HG03139 (cell line): ENCODE data around the gene MAD2L2.

ENCODE experiments used
- ATAC-seq: cut with Tn5 transposase; IDR thresholded peaks from one replicate; pipeline ENCODE4 v1.9.1; 2021; ENCODE audit not compliant: unreplicated experiment

MAD2L2 gene

DNA sequence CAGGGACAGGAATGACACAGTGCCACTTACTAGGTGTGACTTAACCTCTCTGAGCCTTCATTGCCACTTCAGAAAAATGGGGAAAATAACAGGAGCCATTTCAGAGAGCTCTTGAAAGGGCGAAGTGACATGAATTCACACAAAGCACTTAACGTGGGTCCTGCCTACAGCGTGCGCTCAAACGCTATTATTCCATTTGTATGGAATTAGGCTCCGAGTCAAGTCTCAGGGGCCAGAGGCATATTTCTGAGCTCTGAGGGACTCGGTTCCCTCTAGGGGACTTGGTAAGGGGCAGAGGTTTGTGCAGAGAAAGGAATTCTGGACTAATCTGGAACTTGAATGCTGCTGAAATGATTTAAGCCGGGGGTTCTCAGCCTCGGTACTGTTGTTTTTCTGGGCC, 24.6 kb upstream of the MAD2L2 start:
- ATAC-seq = no peak

DNA sequence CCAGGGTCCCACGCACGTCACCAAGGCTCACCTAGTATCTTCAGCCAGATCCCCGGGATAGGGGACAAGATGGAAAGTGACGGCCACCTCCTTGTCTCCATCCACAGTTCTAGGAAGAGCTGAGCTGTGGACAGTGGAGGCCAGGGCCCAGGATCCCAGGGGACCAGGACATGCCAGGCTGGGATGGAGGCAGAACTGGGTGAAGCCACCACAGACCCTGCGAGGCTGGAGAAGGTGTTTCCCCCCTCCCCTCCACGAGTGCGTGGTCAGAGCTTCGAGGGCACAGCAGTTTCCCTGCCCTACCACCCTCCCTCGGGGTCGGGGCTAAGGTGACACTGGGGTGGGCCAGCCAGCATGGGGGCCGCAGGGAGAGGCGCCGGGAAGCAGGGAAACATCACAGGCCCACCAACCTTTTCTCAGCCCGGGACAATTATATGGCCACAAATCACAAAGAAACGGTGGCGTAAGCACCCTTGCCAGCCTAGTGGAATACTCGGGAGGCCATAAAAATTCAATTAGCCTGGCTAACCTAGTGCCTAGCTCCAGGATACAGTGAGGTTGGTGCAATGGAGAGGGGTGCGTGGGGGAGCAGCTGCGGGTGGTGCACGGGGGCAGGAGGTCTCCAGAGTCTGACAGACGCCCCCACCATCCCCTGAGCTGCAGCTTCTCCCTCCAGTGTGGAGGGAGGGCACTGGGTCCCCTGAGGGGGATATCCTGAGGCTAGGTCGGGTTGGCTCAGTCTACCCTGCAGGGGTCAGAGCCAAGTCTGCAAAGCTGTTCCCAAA, 23.9 kb upstream of the MAD2L2 start:
- ATAC-seq = no peak

DNA sequence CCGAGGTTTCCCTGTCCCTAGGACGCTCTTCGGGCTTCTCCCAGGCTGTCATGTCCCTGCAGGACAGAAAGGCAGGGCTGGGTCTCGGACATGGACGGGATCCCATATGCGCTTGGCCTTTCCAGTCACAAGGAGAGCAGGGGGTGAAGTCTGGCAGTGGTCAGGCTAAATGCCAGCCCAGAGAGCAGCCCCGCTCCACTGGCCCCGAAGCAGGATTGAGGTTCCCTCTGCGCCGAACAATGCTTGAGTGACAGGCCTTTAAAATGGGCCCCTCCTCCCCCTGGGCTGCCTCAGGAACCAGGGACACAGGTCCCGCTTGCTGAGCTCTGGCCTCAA, 23.2 kb upstream of the MAD2L2 start:
- ATAC-seq = no peak

DNA sequence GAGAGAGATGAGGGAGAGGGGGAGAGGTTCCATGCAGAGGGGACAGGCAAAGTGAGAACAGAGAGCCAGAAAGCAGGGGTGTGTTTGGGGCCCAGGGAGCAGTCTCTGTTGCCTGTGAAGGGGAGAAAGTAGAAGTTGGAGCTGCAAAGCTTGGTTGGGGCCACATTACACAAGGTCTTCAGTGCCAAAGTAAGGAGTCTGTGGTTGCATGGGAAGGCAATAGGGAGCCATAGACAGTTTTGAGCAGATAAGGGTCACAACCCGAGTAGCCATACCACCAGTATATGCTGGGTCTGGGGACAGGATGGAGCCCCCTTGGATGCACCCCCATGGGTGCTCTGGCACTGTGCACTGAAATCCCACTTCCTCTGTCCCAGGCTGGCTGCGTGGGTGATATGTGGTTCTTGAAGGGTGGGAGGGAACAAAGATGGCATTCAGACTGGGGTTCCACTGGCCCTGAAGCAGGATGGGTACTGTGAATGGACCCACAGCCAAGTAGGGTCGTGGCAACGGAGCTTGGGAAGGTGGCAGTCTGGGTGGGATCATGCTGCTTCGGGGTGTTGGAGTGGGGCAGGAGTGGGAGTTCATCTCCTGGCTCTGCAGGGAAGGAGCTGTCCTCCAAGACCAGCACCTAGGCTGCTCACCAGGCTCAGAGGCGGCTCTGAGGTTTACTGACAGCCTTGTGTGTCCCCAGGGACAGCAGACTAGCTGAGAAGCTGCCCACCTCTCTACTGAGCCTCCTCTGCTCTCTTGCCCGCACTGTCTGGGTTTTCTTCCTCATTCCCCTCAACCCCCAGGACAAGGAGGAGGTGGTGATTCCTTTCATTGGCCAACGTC, 22.6 kb upstream of the MAD2L2 start:
- no peak for ATAC-seq

DNA sequence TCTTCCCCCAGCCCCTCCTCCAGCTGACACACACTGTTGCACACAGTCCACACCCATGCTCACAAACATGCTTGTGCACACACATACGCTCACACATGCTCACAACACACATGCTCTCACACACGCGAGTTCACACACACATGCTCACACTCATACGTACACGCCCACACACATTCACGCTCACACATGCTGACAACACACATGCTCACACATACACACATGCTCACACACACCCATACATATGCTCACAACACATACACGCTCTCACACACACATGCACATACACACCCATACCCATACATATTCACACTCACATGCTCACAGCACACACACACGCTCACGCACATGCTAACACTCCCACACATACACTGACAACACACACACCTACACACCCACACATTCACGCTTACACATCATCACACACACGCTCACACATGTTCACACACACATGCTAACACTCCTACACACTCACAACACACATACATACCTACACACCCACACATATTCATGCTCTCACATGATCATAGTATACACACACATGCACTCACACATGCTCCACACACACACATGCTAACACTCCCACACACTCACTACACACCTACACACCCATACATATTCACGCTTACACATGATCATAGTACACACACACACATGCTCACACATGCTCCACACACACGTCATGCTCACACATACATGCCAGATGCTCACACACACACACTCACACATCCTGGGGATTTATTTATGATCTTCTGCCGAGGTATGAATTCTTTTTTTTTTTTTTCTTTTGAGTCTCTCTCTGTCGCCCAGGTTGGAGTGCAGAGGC, 21.2 kb upstream of the MAD2L2 start:
- no peak for ATAC-seq

DNA sequence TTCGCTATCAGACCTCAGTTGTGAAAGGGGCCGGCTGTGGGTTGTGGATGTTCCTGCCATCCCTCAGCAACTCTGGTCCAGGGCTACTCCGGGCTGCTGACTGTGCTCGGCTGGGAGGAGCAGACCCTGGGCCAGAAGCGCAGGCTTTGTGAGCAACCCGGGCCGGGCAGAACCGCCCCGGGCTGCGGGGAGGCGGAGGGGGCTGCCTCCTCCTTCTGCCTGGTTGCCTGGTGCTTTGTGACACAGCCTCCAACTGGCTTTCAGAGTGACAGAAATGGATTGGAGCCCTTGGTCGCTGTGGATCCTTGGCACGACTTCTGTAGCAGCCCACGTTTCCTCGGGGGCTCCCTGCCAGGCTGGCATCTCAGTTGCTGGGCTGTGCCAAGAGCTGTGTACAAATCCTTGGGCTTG, 20.6 kb upstream of the MAD2L2 start:
- ATAC-seq = no peak

DNA sequence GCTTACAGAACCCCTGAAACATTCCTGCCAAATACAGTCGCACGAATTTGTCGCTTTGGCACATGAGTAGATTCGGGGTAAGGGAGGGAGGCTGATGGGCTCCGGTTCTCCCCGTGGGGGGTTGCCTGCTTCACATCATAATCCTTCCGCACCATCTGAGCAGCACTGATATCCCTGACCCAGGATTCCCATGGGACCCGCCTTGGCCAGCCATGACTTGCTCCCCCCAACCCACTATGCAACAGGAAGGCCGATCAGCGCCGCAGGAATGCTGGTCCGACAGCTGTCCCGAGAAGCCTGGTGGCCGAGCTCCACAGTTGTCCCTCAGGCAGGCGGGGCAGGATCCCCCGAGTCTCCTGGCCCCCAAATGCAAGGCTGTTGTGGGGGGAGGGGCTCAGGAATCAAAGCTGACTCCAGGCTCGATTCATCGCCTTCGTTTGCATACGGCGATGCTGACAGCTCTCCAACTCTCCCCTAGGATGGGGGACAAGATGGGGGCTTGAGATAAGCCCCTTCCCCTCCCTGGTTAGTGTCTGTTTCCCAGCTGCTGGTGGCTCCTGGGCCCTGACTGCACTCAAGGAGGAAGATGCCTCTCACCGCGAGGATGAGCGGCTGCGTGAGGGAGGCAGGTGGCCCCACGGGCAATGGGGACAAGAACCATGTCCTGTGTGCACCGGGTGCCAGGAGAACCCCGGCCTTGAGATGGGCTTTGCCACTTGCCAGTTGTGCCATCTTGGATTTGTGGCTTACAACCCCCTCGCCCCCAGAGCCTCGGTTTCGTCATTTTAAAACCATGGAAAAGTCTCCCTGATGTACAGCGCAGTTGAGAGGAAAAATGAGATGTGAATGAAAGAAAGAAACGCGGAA, 19.9 kb upstream of the MAD2L2 start:
- ATAC-seq = no peak

DNA sequence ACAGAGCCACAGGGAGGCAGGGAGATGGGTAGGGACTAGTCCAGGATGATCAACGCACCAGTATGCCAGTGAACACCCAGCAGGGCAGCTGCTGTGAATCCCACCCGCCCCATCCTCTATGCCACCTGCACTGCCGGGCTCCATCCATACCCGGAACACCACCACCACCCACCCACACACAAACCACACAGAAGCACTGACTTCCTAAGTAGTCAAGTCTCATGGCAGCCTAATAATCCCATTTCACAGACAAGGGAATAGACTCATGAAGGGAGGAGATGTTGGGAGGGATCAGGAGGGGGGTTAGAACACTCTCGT, 16.9 kb upstream of the MAD2L2 start:
- no peak for ATAC-seq

DNA sequence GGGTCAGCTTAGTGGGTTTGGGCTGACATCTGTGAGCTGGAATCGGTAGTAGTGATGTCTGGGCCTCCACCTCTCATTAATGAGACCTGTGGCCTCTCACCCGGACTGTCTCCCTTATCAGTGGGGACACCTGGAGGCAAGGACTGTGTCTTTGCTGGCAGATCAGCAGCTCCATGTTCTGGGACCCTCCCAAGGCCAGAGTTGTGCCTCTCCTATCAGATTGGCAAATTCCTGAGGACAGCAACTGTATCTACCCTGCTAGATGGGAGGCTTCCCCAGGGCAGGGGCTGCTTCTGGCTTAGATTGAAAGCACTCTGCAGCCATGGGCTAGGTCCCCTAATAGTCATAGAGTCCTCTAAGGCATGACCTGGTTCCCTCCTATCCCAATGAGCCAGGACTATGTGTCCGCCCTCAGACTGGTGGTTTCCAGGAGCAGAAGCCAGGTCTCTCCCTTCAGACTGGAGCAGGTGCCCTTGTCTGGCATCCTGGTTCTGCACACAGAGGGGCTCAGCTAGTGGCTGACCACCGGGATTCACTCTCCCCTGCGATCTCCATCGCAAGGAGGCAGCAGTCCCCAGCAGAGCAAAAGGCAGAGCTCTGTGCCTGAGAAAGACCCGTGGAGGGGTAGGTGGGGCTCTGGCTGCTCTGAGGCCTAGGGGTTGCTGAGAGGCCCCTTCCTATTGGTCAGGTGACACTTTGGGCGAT, 16.4 kb upstream of the MAD2L2 start:
- ATAC-seq = no peak

DNA sequence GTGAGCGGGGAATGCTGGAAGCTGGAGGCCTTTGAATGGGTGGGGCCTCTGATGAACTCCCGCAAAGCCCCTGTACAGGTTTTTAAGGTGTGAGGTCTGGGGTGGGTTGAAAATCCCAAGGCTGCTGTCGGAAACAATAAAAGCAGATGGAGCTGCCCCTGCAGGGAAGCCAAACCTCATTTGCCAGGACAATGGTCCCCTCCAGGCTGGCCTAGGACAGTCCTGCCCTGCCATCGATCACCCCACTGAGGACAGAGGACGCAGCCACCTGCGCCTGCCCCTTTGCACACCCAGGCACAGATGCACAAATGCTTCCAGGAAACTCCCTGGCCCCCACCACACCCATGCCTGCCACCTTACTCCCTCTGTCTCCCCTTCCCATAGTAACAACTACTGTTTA, 14.9 kb upstream of the MAD2L2 start:
- no peak for ATAC-seq

DNA sequence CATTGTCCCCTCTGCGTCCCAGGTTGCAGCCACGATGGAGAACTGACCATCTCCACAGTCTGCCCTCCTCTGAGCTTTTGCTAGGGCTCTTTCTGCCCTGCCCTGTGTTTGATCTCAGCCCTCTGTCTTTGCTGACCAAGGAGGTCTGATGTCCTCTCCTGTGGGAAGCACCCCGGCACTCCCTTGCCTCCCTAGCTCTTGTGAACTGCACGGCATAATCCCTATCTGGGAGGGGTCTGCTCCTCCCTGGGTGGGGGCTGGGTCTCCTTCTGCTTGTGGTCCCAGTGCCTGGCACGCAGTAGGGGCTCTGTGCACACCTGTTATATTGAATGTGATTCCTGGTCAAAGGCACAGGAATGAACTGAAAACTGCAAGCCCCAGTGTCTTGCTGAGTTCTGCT, 13.0 kb upstream of the MAD2L2 start:
- no peak for ATAC-seq

DNA sequence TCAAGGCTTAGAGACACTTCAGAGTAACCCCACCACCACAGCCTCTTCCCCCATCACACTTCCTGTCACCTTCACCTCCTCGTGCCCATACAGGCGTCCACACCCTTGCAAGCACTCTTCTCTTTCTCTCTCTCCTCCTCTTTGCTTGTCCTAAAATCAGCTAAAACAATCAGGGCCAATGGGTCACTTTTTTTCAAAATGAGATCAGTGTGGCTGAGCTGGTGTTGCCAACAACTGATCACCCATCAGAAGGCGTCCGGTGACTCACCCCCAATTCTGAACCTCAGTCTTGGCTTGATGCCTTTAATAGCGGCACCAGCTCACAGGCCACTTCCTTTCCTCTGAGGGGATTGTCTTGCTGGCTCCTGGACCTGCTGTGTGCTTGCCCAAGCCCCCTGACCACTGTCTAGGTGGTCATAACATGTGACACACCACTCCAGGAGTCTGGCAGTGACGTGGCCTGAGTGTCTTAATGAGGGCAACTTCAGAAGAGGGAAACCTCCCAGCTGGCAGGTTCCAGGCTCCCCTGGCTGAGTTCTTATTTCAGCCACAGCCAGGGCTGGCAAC, 12.2 kb upstream of the MAD2L2 start:
- no peak for ATAC-seq

DNA sequence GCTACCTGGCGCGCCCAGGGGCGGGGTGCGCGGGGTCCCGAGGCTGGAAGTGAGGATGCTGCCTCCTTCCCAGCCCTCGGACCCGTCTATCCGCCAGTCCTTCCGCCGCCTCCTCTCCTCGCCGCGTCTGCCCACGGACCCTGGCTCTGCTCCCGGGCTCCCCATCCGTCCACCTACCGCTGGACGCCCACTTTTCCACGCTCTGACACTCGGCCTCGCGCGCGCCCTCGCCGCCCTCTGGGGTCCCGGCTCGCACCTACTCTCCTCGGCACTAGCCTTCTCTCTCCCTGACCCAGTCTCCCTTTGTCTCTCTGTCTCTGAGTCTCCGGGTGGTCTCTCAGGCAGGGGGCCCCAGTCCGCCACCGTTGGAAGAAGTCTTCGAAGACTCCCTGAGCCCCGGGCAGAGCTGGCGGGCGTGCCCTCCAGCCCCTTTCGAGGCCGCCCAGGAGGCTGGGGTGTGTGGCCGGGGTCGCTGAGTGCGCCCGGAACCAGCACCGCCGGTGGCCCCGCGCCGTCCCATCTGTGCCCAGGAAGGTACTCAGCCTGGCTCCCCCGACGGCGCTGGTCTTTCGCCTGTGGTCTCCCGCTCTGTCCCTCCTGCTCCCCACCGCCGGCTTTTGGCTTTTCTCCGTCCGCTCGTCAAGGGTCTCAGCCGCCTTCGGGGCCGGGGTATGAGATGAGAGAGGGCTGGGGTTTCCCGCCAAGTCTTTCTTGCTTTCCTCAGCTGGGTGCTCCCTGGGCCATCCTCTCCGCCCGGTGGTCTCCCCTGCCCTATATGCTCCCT, 11.2 kb upstream of the MAD2L2 start:
- ATAC-seq = no peak

DNA sequence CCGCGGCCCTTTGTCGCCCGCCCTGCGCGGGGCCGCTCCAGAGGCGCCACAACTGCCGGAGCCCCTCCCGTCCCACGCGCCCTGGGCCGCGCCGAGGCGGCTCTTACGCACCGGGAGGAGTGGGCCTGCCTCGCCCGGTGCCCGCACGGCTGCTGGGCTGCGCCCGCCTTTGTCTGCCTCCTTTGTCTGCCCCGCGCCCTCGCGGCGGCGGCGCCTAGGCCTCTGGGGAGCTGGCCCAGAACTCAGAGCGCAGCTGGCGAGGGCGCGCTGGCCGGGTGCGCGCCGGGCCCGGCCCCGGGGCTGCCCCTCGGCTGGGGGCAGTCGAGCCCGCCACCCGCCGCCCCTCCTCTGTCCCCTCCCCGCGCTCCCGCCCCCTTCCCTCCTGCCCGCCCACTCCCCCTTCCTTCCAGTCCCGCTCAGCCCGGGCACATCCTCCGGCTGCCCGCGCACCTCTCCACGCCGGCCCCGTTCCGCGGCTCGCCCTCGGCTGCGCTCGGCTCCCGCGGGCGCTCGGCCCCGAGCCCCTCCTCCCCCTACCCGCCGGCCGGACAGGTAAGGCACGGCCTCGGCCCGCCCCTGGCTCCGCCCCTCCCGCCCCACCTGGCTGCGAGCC, 10.5 kb upstream of the MAD2L2 start, which contains the start of gene DRAXIN:
Gene DRAXIN (plus strand): TSS at position 409 of the 613 bp plus-strand sequence. CDS start 14,549 bp downstream, outside the sequence.
- no peak for ATAC-seq

DNA sequence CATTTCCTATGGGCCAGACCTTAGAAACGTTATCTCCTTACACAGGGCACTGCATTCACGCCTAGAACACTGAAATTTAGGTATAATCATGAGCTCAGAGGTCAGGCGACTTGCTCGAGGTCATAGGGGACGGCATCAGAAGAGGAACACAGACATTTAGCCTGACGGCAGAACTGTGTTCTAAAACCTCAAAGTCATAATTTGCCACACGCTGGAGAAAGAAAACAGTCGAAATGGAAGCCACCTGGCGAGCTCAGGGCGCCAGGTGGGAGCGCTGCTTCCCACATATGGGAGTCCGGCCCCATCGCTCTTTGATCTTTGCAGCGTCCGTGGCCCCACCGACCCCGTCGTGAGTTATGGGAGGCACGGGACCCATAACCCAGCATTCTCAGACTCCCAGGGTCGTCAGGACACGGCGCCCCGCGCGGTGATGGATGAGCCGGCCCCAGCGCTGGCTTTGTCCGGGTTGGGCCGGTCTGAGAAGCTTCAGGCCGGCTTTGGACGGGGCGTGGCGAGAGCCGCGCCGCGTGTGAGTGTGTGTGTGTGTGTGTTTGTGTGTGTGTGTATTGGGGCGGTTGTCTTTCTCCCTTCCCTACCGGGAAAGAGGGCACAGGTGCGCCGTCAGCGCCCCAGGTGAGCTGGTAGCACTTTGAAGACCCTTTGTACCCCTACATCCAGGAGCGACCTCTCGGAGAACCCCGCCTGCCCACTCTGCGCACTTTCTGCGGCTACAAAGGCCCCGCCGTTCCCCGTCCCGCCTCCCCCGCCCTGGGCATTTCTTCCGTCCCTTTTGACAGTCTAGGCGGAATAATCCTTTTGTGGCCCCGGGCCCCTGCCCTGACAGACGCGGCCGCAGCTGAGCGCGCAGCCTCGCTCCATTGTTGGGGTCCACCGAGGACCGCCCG, 9.7 kb upstream of the MAD2L2 start:
- no peak for ATAC-seq

DNA sequence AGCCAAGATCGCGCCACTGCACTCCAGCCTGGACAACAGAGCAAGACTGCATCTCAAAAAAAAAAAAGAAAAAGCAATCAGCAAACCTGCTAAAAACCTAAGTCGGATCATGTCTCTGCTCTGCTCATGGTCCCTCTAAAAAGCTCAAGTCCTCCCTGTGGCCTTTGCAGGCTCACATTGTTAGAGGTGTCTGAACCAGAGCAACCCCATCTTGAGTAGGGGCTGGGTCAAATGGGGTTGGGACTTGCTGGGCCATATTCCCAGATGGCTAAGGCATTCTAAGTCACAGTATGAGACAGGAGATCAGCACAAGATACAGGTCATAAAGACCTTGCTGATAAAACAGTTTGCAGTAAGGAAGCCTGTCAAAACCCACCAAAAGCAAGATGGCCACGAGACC, 7.6 kb upstream of the MAD2L2 start:
- no peak for ATAC-seq

DNA sequence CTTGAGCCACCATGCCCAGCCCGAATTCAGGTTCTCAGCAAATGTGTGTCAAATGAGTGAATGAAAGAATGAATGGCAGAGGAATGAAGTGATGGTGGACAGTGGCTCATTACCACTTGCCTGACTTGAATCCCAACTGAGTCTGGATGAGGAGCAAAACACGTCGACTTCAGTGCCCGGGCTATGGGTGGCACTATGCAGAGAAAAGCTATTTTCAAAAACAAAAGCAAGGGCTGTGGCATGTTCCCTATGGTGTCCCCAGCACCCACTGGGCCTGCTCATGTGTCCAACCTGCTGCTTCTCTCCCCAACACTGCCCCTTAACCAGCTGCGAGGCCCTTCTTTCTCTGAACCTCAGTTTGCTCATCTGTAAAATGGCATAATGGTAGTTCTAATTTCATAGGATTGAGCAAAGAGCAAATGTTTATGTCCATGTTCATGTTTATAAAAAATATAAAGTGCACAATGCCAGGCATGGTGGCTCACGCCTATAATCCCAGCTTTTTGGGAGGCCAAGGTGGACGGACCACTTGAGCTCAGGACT, 4.3 kb upstream of the MAD2L2 start:
- ATAC-seq = no peak
